ENCODE data around the gene MSH5.

The MSH5 gene

DNA sequence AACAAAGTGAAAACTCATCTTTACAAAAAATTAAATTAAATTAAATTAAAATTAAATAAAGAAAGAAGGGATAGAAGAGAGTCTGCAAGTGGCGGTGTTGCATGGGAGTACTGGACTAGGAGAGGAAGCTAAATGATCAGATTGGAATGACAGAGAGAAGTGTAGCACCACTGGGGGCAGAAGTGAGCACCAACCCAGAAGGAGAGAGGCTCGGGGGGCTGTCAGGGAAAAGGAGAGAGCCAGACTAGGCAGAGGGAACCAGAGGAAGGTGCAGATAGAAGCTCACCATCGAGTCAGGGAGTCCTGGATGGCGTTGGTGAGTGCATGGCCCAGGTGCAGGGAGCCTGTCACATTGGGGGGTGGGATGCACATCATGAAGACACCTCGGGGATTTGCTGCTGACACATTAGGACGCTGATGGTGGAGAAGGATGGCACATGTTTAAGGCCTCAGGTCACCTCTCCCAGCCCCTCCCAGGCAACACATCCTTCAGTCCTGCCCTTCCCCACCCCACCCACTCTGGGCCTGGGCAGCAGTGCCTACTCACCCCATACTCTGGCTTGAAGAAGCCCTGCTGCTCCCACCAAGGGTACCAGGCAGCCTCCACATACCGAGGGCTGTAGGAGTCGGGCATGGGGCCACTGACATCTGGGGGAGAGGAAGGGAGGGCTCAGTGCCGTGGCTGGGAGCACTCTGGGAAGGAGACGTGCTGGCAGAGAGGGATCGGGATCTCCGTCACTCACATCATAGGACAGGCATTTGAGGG, 51.7 kb downstream of the MSH5 start:
- TF ChIP-seq, protein P1, sequence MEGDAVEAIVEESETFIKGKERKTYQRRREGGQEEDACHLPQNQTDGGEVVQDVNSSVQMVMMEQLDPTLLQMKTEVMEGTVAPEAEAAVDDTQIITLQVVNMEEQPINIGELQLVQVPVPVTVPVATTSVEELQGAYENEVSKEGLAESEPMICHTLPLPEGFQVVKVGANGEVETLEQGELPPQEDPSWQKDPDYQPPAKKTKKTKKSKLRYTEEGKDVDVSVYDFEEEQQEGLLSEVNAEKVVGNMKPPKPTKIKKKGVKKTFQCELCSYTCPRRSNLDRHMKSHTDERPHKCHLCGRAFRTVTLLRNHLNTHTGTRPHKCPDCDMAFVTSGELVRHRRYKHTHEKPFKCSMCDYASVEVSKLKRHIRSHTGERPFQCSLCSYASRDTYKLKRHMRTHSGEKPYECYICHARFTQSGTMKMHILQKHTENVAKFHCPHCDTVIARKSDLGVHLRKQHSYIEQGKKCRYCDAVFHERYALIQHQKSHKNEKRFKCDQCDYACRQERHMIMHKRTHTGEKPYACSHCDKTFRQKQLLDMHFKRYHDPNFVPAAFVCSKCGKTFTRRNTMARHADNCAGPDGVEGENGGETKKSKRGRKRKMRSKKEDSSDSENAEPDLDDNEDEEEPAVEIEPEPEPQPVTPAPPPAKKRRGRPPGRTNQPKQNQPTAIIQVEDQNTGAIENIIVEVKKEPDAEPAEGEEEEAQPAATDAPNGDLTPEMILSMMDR (IDR thresholded peaks at IDR 0.05), result peak; percentile 85
- no peak for TF ChIP-seq ZFX (IDR thresholded peaks at IDR 0.05; ENCODE audit: borderline replicate concordance)
- H3K27ac ChIP-seq, result no peak overlapping the region

DNA sequence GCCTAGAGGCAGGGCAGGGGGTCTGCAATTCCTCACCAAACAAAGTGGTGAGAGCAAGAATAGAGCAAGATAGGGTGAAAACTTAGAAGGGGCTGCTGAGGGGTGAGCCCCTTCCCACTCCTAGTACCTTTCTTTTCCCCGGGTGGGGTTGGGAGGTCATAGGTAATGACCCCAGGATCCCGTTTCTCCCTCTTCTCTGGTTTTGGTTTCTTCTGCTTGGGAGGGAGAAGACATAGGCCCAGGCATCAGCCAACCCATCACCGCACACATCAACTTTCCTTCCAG, 52.2 kb downstream of the MSH5 start:
- TF ChIP-seq, protein P1 (IDR thresholded peaks at IDR 0.05), result no peak
- no peak for TF ChIP-seq ZFX (IDR thresholded peaks at IDR 0.05; ENCODE audit: borderline replicate concordance)
- no peak overlapping the region for H3K27ac ChIP-seq

DNA sequence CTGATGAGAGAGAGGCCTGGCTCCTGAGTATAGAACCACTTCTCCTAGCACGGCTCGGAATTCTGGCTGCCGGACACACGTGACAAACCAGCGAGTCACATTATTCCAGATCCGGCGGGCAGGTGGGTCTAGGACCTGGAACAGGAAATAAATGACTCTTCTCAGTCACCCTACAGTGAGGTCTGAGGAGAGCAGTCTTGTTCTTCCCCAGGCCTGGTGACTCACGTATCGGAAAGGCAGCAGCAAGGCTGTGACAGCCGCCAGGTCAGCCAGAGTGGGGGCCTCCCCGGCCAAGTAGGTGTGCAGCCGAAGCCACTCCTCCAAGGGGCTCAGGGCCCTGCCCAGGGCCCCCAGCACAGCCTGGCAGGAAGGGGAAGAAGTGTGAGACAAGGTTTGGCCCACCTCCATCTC, 53.0 kb downstream of the MSH5 start:
- H3K27ac ChIP-seq, result no peak overlapping the region
- no peak for TF ChIP-seq ZFX (IDR thresholded peaks at IDR 0.05; ENCODE audit: borderline replicate concordance)
- TF ChIP-seq, protein P1 (IDR thresholded peaks at IDR 0.05), result no peak

DNA sequence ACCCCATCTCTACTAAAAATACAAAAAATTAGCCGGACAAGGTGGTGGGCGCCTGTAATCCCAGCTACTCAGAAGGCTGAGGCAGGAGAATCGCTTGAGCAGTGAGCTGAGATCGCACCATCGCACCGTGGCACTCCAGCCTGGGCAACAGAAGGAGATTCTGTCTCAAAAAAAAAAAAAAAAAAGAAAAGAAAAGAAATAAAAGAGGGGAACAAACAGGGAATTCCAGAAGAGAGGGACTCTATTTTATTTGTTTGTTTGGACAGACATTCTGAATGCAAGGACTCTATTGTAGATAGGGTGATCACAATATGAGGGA, 54.1 kb downstream of the MSH5 start:
- peak overlapping the region; percentile 88 for H3K27ac ChIP-seq

DNA sequence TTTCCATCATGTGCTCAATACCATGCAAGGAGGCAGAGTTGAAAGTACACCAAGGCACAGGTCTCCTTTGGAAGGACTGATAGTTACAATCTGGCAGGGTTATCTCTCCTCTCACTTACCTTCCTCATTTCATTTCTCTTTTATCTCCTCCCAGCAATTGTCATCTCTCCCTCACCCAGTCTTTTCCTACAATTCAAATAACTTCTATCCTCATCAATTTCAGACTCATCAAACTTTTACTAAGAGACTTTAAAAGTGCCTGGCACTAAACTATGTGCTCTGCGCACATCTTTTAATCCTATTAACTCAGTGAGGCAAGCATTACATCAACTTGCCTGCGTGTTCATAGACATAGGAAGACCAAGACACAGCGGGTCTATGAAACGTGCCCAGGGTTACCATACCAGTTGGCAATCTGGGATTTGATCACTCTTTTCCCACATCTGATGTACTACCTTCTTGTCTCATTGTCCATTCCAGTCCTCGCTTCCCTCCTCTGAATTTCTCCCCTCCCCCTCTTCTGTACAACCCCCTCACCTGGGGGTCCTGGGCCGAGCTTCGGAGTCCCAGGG, 54.6 kb downstream of the MSH5 start:
- no peak for TF ChIP-seq ZFX (IDR thresholded peaks at IDR 0.05; ENCODE audit: borderline replicate concordance)
- TF ChIP-seq, protein P1 (IDR thresholded peaks at IDR 0.05), result no peak
- H3K27ac ChIP-seq, result peak overlapping the region; percentile 88

DNA sequence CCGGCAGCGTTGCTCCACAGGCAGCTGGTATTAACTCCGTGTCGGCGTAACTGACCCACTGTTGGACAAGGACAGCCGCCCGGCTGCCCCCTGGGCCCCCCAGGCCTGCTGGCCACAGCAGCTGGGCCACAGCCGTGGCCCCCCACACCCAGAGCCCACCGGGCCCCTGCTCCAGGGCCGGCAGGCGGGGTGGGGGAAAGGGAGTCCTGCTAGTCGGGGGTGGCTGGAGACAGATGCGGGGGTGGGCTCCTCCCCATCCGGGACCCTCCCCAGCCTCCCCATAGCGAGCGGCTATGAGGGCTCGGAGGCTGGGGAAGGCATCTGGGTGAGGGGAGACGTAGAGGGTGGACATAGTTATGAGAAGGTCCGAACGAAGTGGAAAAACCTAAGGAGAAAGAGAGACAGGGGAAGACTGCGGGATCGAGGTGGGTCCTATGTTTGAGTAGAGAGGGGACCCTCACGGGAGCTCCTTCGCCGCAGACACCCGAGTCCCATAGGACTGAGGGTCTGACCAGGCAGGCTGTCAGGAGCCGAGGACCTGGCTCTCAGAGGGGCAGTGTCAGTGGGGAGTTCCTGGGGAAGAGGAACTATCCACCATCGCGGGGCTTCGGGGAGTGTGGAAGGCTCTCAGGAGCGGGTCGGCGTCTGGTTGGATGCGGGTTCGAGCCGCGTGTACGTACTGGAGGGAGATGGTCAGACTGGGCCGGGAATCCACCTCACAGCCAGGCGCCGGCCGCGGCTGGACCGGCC, 55.2 kb downstream of the MSH5 start:
- TF ChIP-seq, protein P1 (IDR thresholded peaks at IDR 0.05), result no peak
- TF ChIP-seq ZFX (IDR thresholded peaks at IDR 0.05; ENCODE audit: borderline replicate concordance), result no peak
- peak overlapping the region; percentile 88 for H3K27ac ChIP-seq

DNA sequence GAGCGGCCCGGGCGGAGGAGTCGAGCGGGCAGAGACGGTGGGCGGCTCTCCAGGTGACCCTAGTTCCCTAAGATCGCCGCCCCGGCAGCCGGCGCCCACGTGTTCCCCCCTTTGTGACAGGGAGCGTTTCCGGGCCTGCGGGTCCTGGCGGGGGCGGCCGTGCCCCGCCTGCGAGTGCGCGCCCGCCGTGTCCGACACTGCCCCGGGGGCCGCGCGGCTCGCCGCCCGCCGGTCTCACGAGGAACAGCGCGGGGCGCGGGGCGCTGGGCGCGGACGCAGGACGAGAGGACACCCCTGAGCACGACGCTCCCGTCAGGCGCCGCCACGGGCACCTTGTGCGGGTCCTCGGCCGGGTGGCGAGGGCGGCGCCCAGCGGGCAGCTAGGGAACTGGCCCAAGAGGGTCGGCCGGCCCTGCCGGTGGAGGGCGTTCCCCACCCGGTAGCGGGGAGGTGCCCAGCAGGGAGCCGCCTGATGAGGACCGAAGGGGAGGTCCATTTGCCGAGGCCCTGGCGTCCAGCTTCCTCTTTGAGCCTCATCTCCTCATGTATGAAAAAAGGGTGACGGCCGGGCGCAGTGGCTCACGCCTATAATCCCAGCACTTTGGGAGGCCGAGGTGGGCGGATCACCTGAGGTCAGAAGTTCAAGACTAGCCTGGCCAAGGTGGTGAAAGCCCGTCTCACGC, 56.0 kb downstream of the MSH5 start, which contains the start of gene VARS1:
VARS1 (minus strand) TSS at position 137 of the 683 bp plus-strand sequence. CDS start 535 bp downstream, outside the sequence.
- H3K27ac ChIP-seq, result peak within 1 kb of the TSS; percentile 88

More for the DNA sequence above, 56.0 kb downstream of the MSH5 start, which contains the start of gene VARS1:
- no peak for TF ChIP-seq ZFX (IDR thresholded peaks at IDR 0.05; ENCODE audit: borderline replicate concordance)
- TF ChIP-seq, protein P1 (IDR thresholded peaks at IDR 0.05), result peak; percentile 93
